Mesenchymal stem cell (in vitro differentiated cells and primary cell): ENCODE results near the gene CCDC43.

Source experiments
- DNase-seq: peaks from one replicate; pipeline ENCODE4 v3.0.0-alpha.2; 2013
- H2AFZ ChIP-seq: one replicate; pipeline ENCODE4 v1.6.1; 2013; ENCODE audit warnings: low read depth, mild to moderate bottlenecking, control low read depth, inconsistent platforms, low read length, moderate library complexity
- H2AK5ac ChIP-seq: 2 replicates; pipeline ENCODE4 v1.6.1; 2013; ENCODE audit warnings: low read length, moderate library complexity, mild to moderate bottlenecking, inconsistent platforms; ENCODE audit not compliant: severe bottlenecking
- H2BK120ac ChIP-seq: one replicate; pipeline ENCODE4 v1.6.1; 2013; ENCODE audit warnings: low read depth, mild to moderate bottlenecking, inconsistent platforms, low read length, moderate library complexity
- H2BK12ac ChIP-seq, 2 experiments: one replicate each; pipeline ENCODE4 v1.6.1; 2013; ENCODE audit warnings: inconsistent platforms in 2 of 2, low read length in 2 of 2, mild to moderate bottlenecking in 2 of 2, moderate library complexity in 2 of 2, control low read depth in 1 of 2
- H2BK15ac ChIP-seq: one replicate; pipeline ENCODE4 v1.6.1; 2013; ENCODE audit warnings: mild to moderate bottlenecking, low read depth, inconsistent platforms; ENCODE audit not compliant: poor library complexity, severe bottlenecking
- H2BK5ac ChIP-seq: 2 replicates; pipeline ENCODE4 v1.6.1; 2013; ENCODE audit warnings: low read depth, mild to moderate bottlenecking, low read length, control low read depth, inconsistent platforms; ENCODE audit not compliant: poor library complexity, severe bottlenecking
- H3K14ac ChIP-seq, 2 experiments: one replicate each; pipeline ENCODE4 v1.6.1; 2013; ENCODE audit warnings: inconsistent platforms in 2 of 2, low read length in 2 of 2, control low read depth in 1 of 2, mild to moderate bottlenecking in 1 of 2, moderate library complexity in 1 of 2
- H3K18ac ChIP-seq, 2 experiments: one replicate each; pipeline ENCODE4 v1.6.1; 2013; ENCODE audit warnings: inconsistent platforms in 2 of 2, low read length in 2 of 2, control low read depth in 1 of 2, low read depth in 1 of 2, mild to moderate bottlenecking in 1 of 2
- H3K23ac ChIP-seq, 2 experiments: one replicate each; pipeline ENCODE4 v1.6.1; 2013; ENCODE audit warnings: inconsistent platforms in 2 of 2, low read length in 2 of 2, mild to moderate bottlenecking in 2 of 2, moderate library complexity in 2 of 2, control low read depth in 1 of 2
- H3K27ac ChIP-seq: 2 replicates; pipeline ENCODE4 v1.5.1; 2013; ENCODE audit warnings: mild to moderate bottlenecking, moderate library complexity, low read length, control low read depth, inconsistent platforms; ENCODE audit not compliant: poor library complexity, severe bottlenecking
- H3K27me3 ChIP-seq, 2 experiments: 2 replicates each; pipeline versions ENCODE4 v1.6.1 to v1.7.0; 2013; ENCODE audit warnings: low read length in 2 of 2, mild to moderate bottlenecking in 2 of 2, moderate library complexity in 2 of 2, control low read depth in 1 of 2, inconsistent platforms in 1 of 2; ENCODE audit not compliant: control insufficient read depth in 1 of 2, insufficient read depth in 1 of 2
- H3K36me3 ChIP-seq, 2 experiments: 2 replicates each; pipeline versions ENCODE4 v1.6.1 to v1.7.0; 2013; ENCODE audit warnings: low read length in 2 of 2, control low read depth in 1 of 2, inconsistent platforms in 1 of 2, low read depth in 1 of 2, mild to moderate bottlenecking in 1 of 2; ENCODE audit not compliant: insufficient read depth in 2 of 2, control insufficient read depth in 1 of 2
- H3K4ac ChIP-seq, 2 experiments: one replicate each; pipeline ENCODE4 v1.6.1; 2013; ENCODE audit warnings: inconsistent platforms in 2 of 2, low read length in 2 of 2, mild to moderate bottlenecking in 2 of 2, moderate library complexity in 2 of 2, control low read depth in 1 of 2, low read depth in 1 of 2
- H3K4me1 ChIP-seq: 2 replicates; pipeline ENCODE4 v1.6.1; 2013; ENCODE audit warnings: low read depth, low read length, control low read depth; ENCODE audit not compliant: control insufficient read depth, insufficient read depth
- H3K4me2 ChIP-seq: 2 replicates; pipeline ENCODE4 v1.6.1; 2013; ENCODE audit warnings: low read length, mild to moderate bottlenecking, inconsistent platforms; ENCODE audit not compliant: poor library complexity, severe bottlenecking
- H3K4me3 ChIP-seq, 2 experiments: 2 replicates each; pipeline versions ENCODE4 v1.5.1 to v1.7.0; 2013; ENCODE audit warnings: low read length in 2 of 2, mild to moderate bottlenecking in 2 of 2, control low read depth in 1 of 2, low read depth in 1 of 2; ENCODE audit not compliant: insufficient read depth in 1 of 2
- H3K79me1 ChIP-seq: replicated peaks from 2 replicates; pipeline ENCODE4 v1.6.1; 2013; ENCODE audit warnings: mild to moderate bottlenecking, control low read depth, low read length, inconsistent platforms; ENCODE audit not compliant: poor library complexity, severe bottlenecking
- H3K9ac ChIP-seq: 2 replicates; pipeline ENCODE4 v1.7.0; 2013; ENCODE audit warnings: mild to moderate bottlenecking, low read length, moderate library complexity
- H3K9me3 ChIP-seq: 2 replicates; pipeline ENCODE4 v1.7.0; 2013; ENCODE audit warnings: mild to moderate bottlenecking, low read length; ENCODE audit not compliant: control insufficient read depth
- H4K8ac ChIP-seq: one replicate; pipeline ENCODE4 v1.6.1; 2013; ENCODE audit warnings: inconsistent platforms, mild to moderate bottlenecking, low read length, moderate library complexity
- H4K91ac ChIP-seq: one replicate; pipeline ENCODE4 v1.6.1; 2013; ENCODE audit warnings: mild to moderate bottlenecking, low read length, inconsistent platforms
- WGBS: methylation state at CpG from one replicate; pipeline ENCODE4 v1.1.7; 2013; ENCODE audit warnings: mixed read lengths; 5-methylcytosine and 5-hydroxymethylcytosine counted together

The CCDC43 gene

GRCh38 chr17:44629314-44629713 is 60.3 kb downstream of the CCDC43 start:
- no peak overlapping the region for H2BK15ac ChIP-seq
- no peak overlapping the region for H2BK12ac ChIP-seq
- H3K4me3 ChIP-seq, result no peak overlapping the region
- no peak overlapping the region for H3K27ac ChIP-seq
- H3K36me3 ChIP-seq, result no peaks in the 10 kb centered on the region
- no peak overlapping the region for H3K9ac ChIP-seq
- H3K4ac ChIP-seq, result no peak overlapping the region
- H4K8ac ChIP-seq, result no peak overlapping the region
- H3K27me3 ChIP-seq, result peaks cover 0 to 5% of the 10 kb centered on the region in 2 experiments
- H3K14ac ChIP-seq, result no peak overlapping the region
- no peak overlapping the region for H3K18ac ChIP-seq
- no peak overlapping the region for H2AFZ ChIP-seq
- no peak overlapping the region for H2BK5ac ChIP-seq
- H2BK120ac ChIP-seq, result no peak overlapping the region
- peaks cover 20% of the 10 kb centered on the region for H3K4me1 ChIP-seq
- no peak for DNase-seq
- WGBS, result 98% methylated on average over 13 of the region's 13 CpGs
- H3K79me1 ChIP-seq, result no peaks in the 10 kb centered on the region
- no peaks in the 10 kb centered on the region for H3K9me3 ChIP-seq
- H3K23ac ChIP-seq, result no peak overlapping the region
- no peak overlapping the region for H3K4me2 ChIP-seq
- no peak overlapping the region for H4K91ac ChIP-seq
- no peak overlapping the region for H2AK5ac ChIP-seq

GRCh38 chr17:44628243-44629188 is 61.1 kb downstream of the CCDC43 start:
- Histone ChIP-seq H3K14ac (peak overlapping the region in 1 of 2 experiments; percentile 57), H3K4me1 (peaks cover 20% of the 10 kb centered on the region), H2BK5ac (peak overlapping the region; percentile 83), H3K27me3 (peaks cover 0 to 5% of the 10 kb centered on the region in 2 experiments), H3K9me3 (no peaks in the 10 kb centered on the region), H4K8ac (peak overlapping the region; percentile 99), H3K79me1 (no peaks in the 10 kb centered on the region), H4K91ac (peak overlapping the region; percentile 83), H2BK12ac (peak overlapping the region in 1 of 2 experiments; percentile 51), H3K9ac (no peak overlapping the region), H3K23ac (peak overlapping the region in 1 of 2 experiments; percentile 23), H3K27ac (peak overlapping the region; percentile 84), H3K18ac (peak overlapping the region; percentile 58 to 88), H2BK15ac (peak overlapping the region; percentile 60), H3K4me3 (peak overlapping the region in 1 of 2 experiments; percentile 10), H3K36me3 (no peaks in the 10 kb centered on the region), H2AFZ (peak overlapping the region; percentile 83), H3K4ac (peak overlapping the region; percentile 78 to 87), H2BK120ac (peak overlapping the region; percentile 68), H3K4me2 (peak overlapping the region; percentile 55), H2AK5ac (peak overlapping the region; percentile 99)
- peak; percentile 34 for DNase-seq
- 52% methylated on average over 34 of the region's 34 CpGs for WGBS

- Histone ChIP-seq H2BK15ac (peak overlapping the region; percentile 17), H4K91ac (peak overlapping the region; percentile 75), H3K23ac (no peak overlapping the region), H3K79me1 (no peaks in the 10 kb centered on the region), H4K8ac (peak overlapping the region; percentile 99), H2AFZ (no peak overlapping the region), H3K36me3 (no peaks in the 10 kb centered on the region), H2AK5ac (peak overlapping the region; percentile 99), H3K4me1 (peaks cover 22% of the 10 kb centered on the region), H3K18ac (peak overlapping the region; percentile 37 to 58), H3K27ac (peak overlapping the region; percentile 84), H2BK120ac (peak overlapping the region; percentile 46), H3K9me3 (peaks cover 5% of the 10 kb centered on the region), H3K4ac (peak overlapping the region; percentile 78 to 87), H3K27me3 (peaks cover 0 to 5% of the 10 kb centered on the region in 2 experiments), H3K4me2 (peak overlapping the region; percentile 55), H2BK12ac (peak overlapping the region; percentile 34 to 89), H3K9ac (no peak overlapping the region), H3K14ac (no peak overlapping the region), H3K4me3 (no peak overlapping the region), H2BK5ac (peak overlapping the region; percentile 83)
- no peak for DNase-seq
- 87% methylated on average over 7 of the region's 9 CpGs for WGBS
Observed at GRCh38 chr17:44627513-44628242, 61.9 kb downstream of the CCDC43 start.
